ENCODE results near the gene LGALS4.
"Not testable (repeated sequence)": the region's sequence is repeated elsewhere in the genome, so short reads cannot be mapped to it uniquely, and the experiment has no call there.

Gene LGALS4

GRCh38 chr19:38812841-38813320 lies at the start of gene LGALS4:
TSS of gene LGALS4 (minus strand) at chr19:38812945. CDS start at chr19:38812886, 59 bp downstream.
- DNase-seq (ENCODE audit: low read depth in 2 of 2), result no peak

GRCh38 chr19:38861368-38861767 lies 48.6 kb upstream of the LGALS4 start:
- DNase-seq (ENCODE audit: low read depth in 2 of 2), result no peak

- not testable (repeated sequence) for DNase-seq (ENCODE audit: low read depth in 2 of 2)
Measured at GRCh38 chr19:38859631-38860204, 47.0 kb upstream of the LGALS4 start.

- no peak for DNase-seq (ENCODE audit: low read depth in 2 of 2)
Measured at GRCh38 chr19:38856813-38857212, 44.1 kb upstream of the LGALS4 start.

GRCh38 chr19:38855751-38856150 lies 43.0 kb upstream of the LGALS4 start:
- not testable (repeated sequence) for DNase-seq (ENCODE audit: low read depth in 2 of 2)

- DNase-seq (ENCODE audit: low read depth in 2 of 2), result not testable (repeated sequence)
Measured at GRCh38 chr19:38854961-38855360, 42.2 kb upstream of the LGALS4 start.

GRCh38 chr19:38853214-38853613 lies 40.5 kb upstream of the LGALS4 start:
- no peak for DNase-seq (ENCODE audit: low read depth in 2 of 2)

- peak in 1 of 2 donors; percentile 51 for DNase-seq (ENCODE audit: low read depth in 2 of 2)
Measured at GRCh38 chr19:38852231-38853044, 39.7 kb upstream of the LGALS4 start.

- peak; percentile 89 to 90 for DNase-seq (ENCODE audit: low read depth in 2 of 2)
Measured at GRCh38 chr19:38851622-38852230, 39.0 kb upstream of the LGALS4 start.

- no peak for DNase-seq (ENCODE audit: low read depth in 2 of 2)
Measured at GRCh38 chr19:38850976-38851621, 38.4 kb upstream of the LGALS4 start.

- DNase-seq (ENCODE audit: low read depth in 2 of 2), result peak in 1 of 2 donors; percentile 92
Measured at GRCh38 chr19:38850436-38850975, 37.8 kb upstream of the LGALS4 start.

- peak; percentile 98 for DNase-seq (ENCODE audit: low read depth in 2 of 2)
Measured at GRCh38 chr19:38849860-38850435, 37.2 kb upstream of the LGALS4 start, which contains the start of gene HNRNPL. TSS of gene HNRNPL (minus strand) at chr19:38849986. CDS start at chr19:38849966, 20 bp downstream.

GRCh38 chr19:38849147-38849859 lies 36.6 kb upstream of the LGALS4 start:
- peak; percentile 98 for DNase-seq (ENCODE audit: low read depth in 2 of 2)

- DNase-seq (ENCODE audit: low read depth in 2 of 2), result no peak
Measured at GRCh38 chr19:38848299-38849146, 35.8 kb upstream of the LGALS4 start.

- DNase-seq (ENCODE audit: low read depth in 2 of 2), result no peak
Measured at GRCh38 chr19:38846097-38846496, 33.4 kb upstream of the LGALS4 start.

- DNase-seq (ENCODE audit: low read depth in 2 of 2), result no peak
Measured at GRCh38 chr19:38845374-38846024, 32.8 kb upstream of the LGALS4 start.

GRCh38 chr19:38844093-38844686 lies 31.4 kb upstream of the LGALS4 start:
- no peak for DNase-seq (ENCODE audit: low read depth in 2 of 2)

GRCh38 chr19:38843175-38843758 lies 30.5 kb upstream of the LGALS4 start:
- DNase-seq (ENCODE audit: low read depth in 2 of 2), result no peak

Measured in stimulated activated CD4-positive, alpha-beta T cell treated with anti-CD3 and anti-CD28 coated beads, Interleukin-4, amount 100 ng/mL, for 48 hours (primary cell).